Tibial artery (tissue), 4 donors: ENCODE measurements around the gene ASB12.

Source experiments
- DNase-seq, 2 donors: peaks; one replicate each; pipeline ENCODE4 v3.0.0-alpha.2; 2019
- H3K27ac ChIP-seq, 2 donors: fragments of 200-600 bp; sonication (generic) in 1 of 2; 1 replicate in 1 of 2; 2 replicates in 1 of 2; pipeline ENCODE4 v1.5.1; 2018 to 2019; ENCODE audit warnings: mild to moderate bottlenecking in 1 of 2
- H3K27me3 ChIP-seq, 2 donors: fragments of 200-600 bp; sonication (generic) in 1 of 2; one replicate each; pipeline versions ENCODE4 v1.5.1 to v1.6.0; 2016 to 2019
- H3K36me3 ChIP-seq, 3 donors: fragments of 200-600 bp; sonication (generic) in 2 of 3; one replicate each; pipeline ENCODE4 v1.5.1; 2016 to 2019; ENCODE audit warnings: mild to moderate bottlenecking in 2 of 3
- H3K4me1 ChIP-seq, 4 donors: fragments of 200-600 bp; sonication (generic) in 2 of 4; 1 replicate in 3 of 4; 2 replicates in 1 of 4; pipeline ENCODE4 v1.5.1; 2016 to 2019
- H3K4me3 ChIP-seq, 2 donors: fragments of 200-600 bp; sonication (generic) in 1 of 2; 1 replicate in 1 of 2; 2 replicates in 1 of 2; pipeline ENCODE4 v1.5.1; 2018 to 2019; ENCODE audit warnings: mild to moderate bottlenecking in 2 of 2
- H3K9me3 ChIP-seq, 3 donors: fragments of 200-600 bp; sonication (generic) in 1 of 3; one replicate each; pipeline ENCODE4 v1.5.1; 2016 to 2019
- CTCF ChIP-seq, 2 experiments: fragments of 200-600 bp in 1 of 2; fragments of 450-650 bp in 1 of 2; IDR thresholded peaks; one replicate each; pipeline ENCODE4 v1.5.1; 2017 to 2019; ENCODE audit warnings: antibody characterized with exemption in 2 of 2, mild to moderate bottlenecking in 1 of 2, moderate library complexity in 1 of 2
- intact Hi-C: fragments of 100-400 bp; cut with DNase I; formaldehyde crosslinking; loops from one replicate; pipeline ENCODE4 v1.15.0; 2023; ENCODE audit warnings: low total_unique reads

The ASB12 gene

GRCh38 chrX:64202808-64203325 is 27.5 kb downstream of the ASB12 start:
- Histone ChIP-seq H3K4me1 (peaks cover 0 to 41% (median 12%) of the 10 kb centered on the region in 4 donors), H3K36me3 (no peaks in the 10 kb centered on the region), H3K27me3 (no peaks in the 10 kb centered on the region), H3K4me3 (no peak overlapping the region), H3K9me3 (no peaks in the 10 kb centered on the region), H3K27ac (peak overlapping the region in 1 of 2 donors; percentile 95)
- no peak for TF ChIP-seq CTCF (IDR thresholded peaks at IDR 0.05)
- DNase-seq, result no peak
- intact Hi-C loops, result loop anchor here (10.0 kb wide), 1 partner anchor 192 kb away; the partner anchor contains the start of gene MTMR8

- H3K27ac ChIP-seq, result no peak overlapping the region
- no peak overlapping the region for H3K4me3 ChIP-seq
- DNase-seq, result no peak
- intact Hi-C loops, result no loop called here
- H3K36me3 ChIP-seq, result no peaks in the 10 kb centered on the region
- H3K9me3 ChIP-seq, result no peaks in the 10 kb centered on the region
- peaks cover 0 to 15% (median 0%) of the 10 kb centered on the region in 4 donors for H3K4me1 ChIP-seq
- no peaks in the 10 kb centered on the region for H3K27me3 ChIP-seq
- no peak for TF ChIP-seq CTCF (IDR thresholded peaks at IDR 0.05)
Observed at GRCh38 chrX:64198036-64198435, 32.4 kb downstream of the ASB12 start.

GRCh38 chrX:64196606-64197005 is 33.8 kb downstream of the ASB12 start:
- Histone ChIP-seq H3K27ac (no peak overlapping the region), H3K9me3 (no peaks in the 10 kb centered on the region), H3K36me3 (peaks cover 4 to 14% (median 6%) of the 10 kb centered on the region in 3 donors), H3K4me3 (no peak overlapping the region), H3K4me1 (peaks cover 0 to 6% (median 0%) of the 10 kb centered on the region in 4 donors), H3K27me3 (no peaks in the 10 kb centered on the region)
- DNase-seq, result no peak
- intact Hi-C loops, result no loop called here
- TF ChIP-seq CTCF (IDR thresholded peaks at IDR 0.05), result no peak

GRCh38 chrX:64195862-64196261 is 34.5 kb downstream of the ASB12 start:
- Histone ChIP-seq H3K4me3 (no peak overlapping the region), H3K27ac (no peak overlapping the region), H3K4me1 (peaks cover 0 to 6% (median 0%) of the 10 kb centered on the region in 4 donors), H3K9me3 (no peaks in the 10 kb centered on the region), H3K27me3 (no peaks in the 10 kb centered on the region), H3K36me3 (peaks cover 4 to 21% (median 13%) of the 10 kb centered on the region in 3 donors)
- intact Hi-C loops, result no loop called here
- DNase-seq, result no peak
- no peak for TF ChIP-seq CTCF (IDR thresholded peaks at IDR 0.05)

GRCh38 chrX:64192673-64193072 is 37.7 kb downstream of the ASB12 start:
- no peak overlapping the region for H3K27ac ChIP-seq
- no peaks in the 10 kb centered on the region for H3K4me1 ChIP-seq
- no peaks in the 10 kb centered on the region for H3K27me3 ChIP-seq
- H3K4me3 ChIP-seq, result no peak overlapping the region
- no peak for TF ChIP-seq CTCF (IDR thresholded peaks at IDR 0.05)
- no peaks in the 10 kb centered on the region for H3K9me3 ChIP-seq
- intact Hi-C loops, result no loop called here
- H3K36me3 ChIP-seq, result peaks cover 4 to 31% (median 19%) of the 10 kb centered on the region in 3 donors
- DNase-seq, result no peak

- Histone ChIP-seq H3K36me3 (peaks cover 4 to 31% (median 22%) of the 10 kb centered on the region in 3 donors), H3K4me3 (no peak overlapping the region), H3K4me1 (no peaks in the 10 kb centered on the region), H3K27ac (no peak overlapping the region), H3K27me3 (no peaks in the 10 kb centered on the region), H3K9me3 (no peaks in the 10 kb centered on the region)
- DNase-seq, result no peak
- intact Hi-C loops, result no loop called here
- no peak for TF ChIP-seq CTCF (IDR thresholded peaks at IDR 0.05)
Observed at GRCh38 chrX:64192040-64192439, 38.4 kb downstream of the ASB12 start.
